NB4 (cell line): Measurements from ENCODE around the gene AP4E1.

Experiments used
- DNase-seq: peaks from one replicate; pipeline ENCODE4 v3.0.0; 2010; ENCODE audit warnings: low read depth
- H3K4me3 ChIP-seq: one replicate; pipeline ENCODE4 v1.5.1; 2011; ENCODE audit warnings: mild to moderate bottlenecking, low read depth, low read length, moderate library complexity
- MYC ChIP-seq: IDR thresholded peaks from 2 replicates; pipeline ENCODE4 v1.6.1; 2011; ENCODE audit warnings: low read depth, low read length
- POLR2A ChIP-seq: IDR thresholded peaks from 2 replicates; pipeline ENCODE4 v1.6.1; 2011; ENCODE audit warnings: mild to moderate bottlenecking; ENCODE audit not compliant: insufficient read length; ENCODE audit errors: extremely low read depth
- TF ChIP-seq, protein P1 (sequence below): IDR thresholded peaks from one replicate; pipeline ENCODE4 v1.5.1; 2012; ENCODE audit warnings: low read depth, low read length
- TF ChIP-seq, protein P2 (sequence below): IDR thresholded peaks from 2 replicates; pipeline ENCODE4 v1.6.1; 2011; ENCODE audit warnings: low read depth, low read length

The AP4E1 gene

DNA sequence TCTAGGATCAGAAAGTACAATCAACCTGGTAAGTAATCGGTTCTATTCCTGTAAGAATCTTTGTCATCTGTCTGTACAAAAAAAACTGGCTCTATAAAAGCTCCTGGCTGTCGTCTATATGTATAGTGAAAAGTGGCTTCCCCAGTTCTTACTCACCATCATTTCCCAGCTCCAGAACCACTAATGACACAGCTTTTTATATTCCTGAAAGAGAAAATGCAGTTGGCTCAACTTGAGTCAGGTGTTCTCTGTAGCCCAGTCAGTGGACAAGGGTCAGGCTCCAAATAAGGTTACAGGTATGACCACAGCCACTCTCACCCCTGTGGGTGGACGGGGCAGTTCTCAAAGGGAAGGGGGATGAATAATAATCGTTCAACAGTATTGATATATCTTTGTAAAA lies 85.1 kb downstream of the AP4E1 start:
- no peak for DNase-seq
- H3K4me3 ChIP-seq = no peak overlapping the region
- TF ChIP-seq, protein P1, sequence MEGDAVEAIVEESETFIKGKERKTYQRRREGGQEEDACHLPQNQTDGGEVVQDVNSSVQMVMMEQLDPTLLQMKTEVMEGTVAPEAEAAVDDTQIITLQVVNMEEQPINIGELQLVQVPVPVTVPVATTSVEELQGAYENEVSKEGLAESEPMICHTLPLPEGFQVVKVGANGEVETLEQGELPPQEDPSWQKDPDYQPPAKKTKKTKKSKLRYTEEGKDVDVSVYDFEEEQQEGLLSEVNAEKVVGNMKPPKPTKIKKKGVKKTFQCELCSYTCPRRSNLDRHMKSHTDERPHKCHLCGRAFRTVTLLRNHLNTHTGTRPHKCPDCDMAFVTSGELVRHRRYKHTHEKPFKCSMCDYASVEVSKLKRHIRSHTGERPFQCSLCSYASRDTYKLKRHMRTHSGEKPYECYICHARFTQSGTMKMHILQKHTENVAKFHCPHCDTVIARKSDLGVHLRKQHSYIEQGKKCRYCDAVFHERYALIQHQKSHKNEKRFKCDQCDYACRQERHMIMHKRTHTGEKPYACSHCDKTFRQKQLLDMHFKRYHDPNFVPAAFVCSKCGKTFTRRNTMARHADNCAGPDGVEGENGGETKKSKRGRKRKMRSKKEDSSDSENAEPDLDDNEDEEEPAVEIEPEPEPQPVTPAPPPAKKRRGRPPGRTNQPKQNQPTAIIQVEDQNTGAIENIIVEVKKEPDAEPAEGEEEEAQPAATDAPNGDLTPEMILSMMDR = no peak
- TF ChIP-seq, protein P2, sequence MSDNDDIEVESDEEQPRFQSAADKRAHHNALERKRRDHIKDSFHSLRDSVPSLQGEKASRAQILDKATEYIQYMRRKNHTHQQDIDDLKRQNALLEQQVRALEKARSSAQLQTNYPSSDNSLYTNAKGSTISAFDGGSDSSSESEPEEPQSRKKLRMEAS = no peak
- no peak for TF ChIP-seq MYC
- TF ChIP-seq POLR2A = no peak

DNA sequence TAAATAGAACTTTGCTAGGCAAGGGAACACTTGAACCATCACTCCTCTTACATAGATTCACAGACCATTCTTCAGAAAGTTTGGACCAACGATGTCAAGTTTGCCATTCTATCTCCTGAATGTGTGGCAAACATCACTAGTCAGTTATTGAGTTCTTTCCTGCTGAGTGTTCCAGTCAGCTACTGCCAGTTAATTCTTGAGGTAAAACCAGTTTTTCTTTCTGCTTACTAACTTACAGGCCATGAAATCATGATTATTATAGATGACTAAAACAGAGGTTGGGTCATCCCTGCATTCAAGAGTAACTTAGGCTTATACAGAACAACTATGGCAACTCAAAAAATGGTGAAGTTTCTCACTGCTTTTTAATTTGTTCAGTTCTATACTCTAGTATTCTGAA lies 88.2 kb downstream of the AP4E1 start:
- DNase-seq = no peak
- no peak overlapping the region for H3K4me3 ChIP-seq
- TF ChIP-seq, protein P1 = no peak
- TF ChIP-seq, protein P2 = no peak
- TF ChIP-seq MYC (no peak), POLR2A (no peak)

DNA sequence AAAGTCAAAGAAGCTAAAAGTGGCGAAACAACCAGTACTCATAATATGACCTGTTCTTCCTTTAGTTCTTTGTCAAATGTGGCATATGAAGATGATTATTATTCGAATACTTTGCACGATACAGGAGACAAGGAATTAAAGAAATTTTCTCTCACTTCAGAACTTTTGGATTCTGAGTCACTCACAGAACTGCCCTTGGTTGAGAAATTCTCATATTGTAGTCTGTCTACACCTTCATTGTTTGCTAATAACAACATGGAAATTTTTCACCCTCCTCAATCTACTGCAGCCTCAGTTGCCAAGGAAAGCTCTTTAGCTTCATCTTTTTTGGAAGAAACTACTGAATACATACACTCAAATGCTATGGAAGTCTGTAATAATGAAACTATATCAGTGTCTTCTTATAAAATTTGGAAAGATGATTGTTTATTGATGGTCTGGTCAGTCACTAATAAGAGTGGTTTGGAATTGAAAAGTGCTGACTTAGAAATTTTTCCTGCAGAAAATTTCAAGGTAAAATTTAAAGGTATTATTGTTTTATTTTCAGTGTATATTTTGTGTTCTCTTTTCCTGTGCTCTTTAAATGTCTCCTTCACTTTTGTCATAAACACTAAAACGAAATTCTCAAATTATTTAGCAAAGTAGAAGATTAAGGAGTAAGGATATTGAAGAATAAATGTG lies 89.0 kb downstream of the AP4E1 start:
- DNase-seq = no peak
- TF ChIP-seq, protein P1 = no peak
- no peak for TF ChIP-seq MYC
- TF ChIP-seq, protein P2 = no peak
- TF ChIP-seq POLR2A = no peak
- no peak overlapping the region for H3K4me3 ChIP-seq

DNA sequence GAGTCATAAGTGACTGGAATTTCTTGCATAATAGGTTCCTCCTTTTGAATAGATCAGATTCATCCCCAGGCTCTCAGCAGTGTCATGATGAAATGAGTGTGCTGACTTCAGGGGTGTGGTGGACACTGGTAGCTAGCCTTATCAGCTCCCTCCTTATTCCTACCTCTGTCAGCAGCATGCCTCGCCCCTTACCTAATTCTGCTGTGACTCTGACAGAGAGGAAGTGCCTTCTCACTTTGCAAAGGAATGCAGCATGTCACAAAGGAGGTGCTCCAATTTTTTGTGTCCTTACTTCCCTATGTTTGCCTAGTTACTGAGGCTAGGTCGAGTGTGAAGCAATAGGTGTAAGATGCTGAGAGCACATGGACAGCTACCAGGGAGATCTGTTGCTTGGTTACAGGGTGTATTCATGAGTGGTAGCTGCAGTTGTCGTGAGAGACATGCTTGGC lies 95.6 kb downstream of the AP4E1 start:
- DNase-seq = peak; percentile 49
- no peak overlapping the region for H3K4me3 ChIP-seq
- TF ChIP-seq MYC (no peak), POLR2A (no peak)
- TF ChIP-seq, protein P2 = no peak
- TF ChIP-seq, protein P1 = no peak

DNA sequence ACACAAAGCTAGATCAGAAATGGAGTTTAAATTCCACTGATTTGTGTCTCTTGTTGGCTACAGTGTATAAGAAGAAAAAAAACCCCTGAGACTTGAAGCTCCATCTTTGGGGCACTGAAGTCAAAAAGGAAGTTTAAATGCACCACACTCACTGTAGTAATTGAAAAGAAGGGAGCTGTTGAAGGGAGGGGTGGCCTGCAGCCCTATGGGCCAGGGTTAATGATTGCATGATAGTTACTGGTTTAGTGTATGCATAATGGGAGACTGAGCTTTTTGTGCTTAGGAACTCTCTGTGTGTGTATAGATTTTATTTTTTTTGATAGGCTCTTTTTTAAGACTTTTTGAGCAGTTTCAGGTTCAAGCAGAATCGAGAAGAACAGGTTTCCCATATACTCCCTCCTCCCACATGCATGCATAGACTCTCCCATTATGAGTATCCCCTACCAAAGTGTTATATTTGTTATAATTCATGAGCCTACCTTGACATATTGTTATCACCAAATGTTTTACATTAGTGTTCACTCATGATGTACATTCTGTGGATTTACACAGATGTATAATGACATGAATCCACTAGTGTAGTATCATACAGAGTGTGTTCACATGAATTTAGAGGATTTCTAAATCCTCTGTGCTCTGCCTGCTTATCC lies 98.0 kb downstream of the AP4E1 start:
- no peak for DNase-seq

More for the DNA sequence above, 98.0 kb downstream of the AP4E1 start:
- H3K4me3 ChIP-seq = no peak overlapping the region
- no peak for TF ChIP-seq POLR2A
- TF ChIP-seq, protein P2 = no peak
- TF ChIP-seq MYC = no peak
- TF ChIP-seq, protein P1 = no peak
